GM19025 (cell line): ENCODE measurements around the gene RBPJL.

Source experiments
- ATAC-seq: cut with Tn5 transposase; IDR thresholded peaks from one replicate; pipeline ENCODE4 v1.9.1; 2021; ENCODE audit warnings: mild to moderate bottlenecking, low read depth, moderate library complexity; ENCODE audit not compliant: unreplicated experiment

RBPJL gene

GRCh38 chr20:45306431-45306982, at the start of gene RBPJL:
Gene RBPJL, plus strand, starts transcription at chr20:45306840. Its CDS starts 83 bp downstream, at chr20:45306923.
- ATAC-seq: no peak

- no peak for ATAC-seq
Measured at GRCh38 chr20:45257161-45257560, 49.5 kb upstream of the RBPJL start.

- ATAC-seq: no peak
Measured at GRCh38 chr20:45257711-45258110, 48.9 kb upstream of the RBPJL start.

- ATAC-seq: no peak
Measured at GRCh38 chr20:45258259-45258658, 48.4 kb upstream of the RBPJL start.

- ATAC-seq: no peak
Measured at GRCh38 chr20:45258664-45259063, 48.0 kb upstream of the RBPJL start.

GRCh38 chr20:45263556-45264266, 42.9 kb upstream of the RBPJL start:
- ATAC-seq: no peak

- no peak for ATAC-seq
Measured at GRCh38 chr20:45266977-45267376, 39.7 kb upstream of the RBPJL start.

GRCh38 chr20:45268531-45268930, 38.1 kb upstream of the RBPJL start:
- no peak for ATAC-seq

- no peak for ATAC-seq
Measured at GRCh38 chr20:45269056-45269455, 37.6 kb upstream of the RBPJL start.

- no peak for ATAC-seq
Measured at GRCh38 chr20:45269754-45270270, 36.8 kb upstream of the RBPJL start.

GRCh38 chr20:45275338-45275737, 31.3 kb upstream of the RBPJL start:
- no peak for ATAC-seq

GRCh38 chr20:45279992-45280391, 26.6 kb upstream of the RBPJL start:
- no peak for ATAC-seq

- ATAC-seq: no peak
Measured at GRCh38 chr20:45282700-45283550, 23.7 kb upstream of the RBPJL start.

GRCh38 chr20:45283551-45284057, 23.0 kb upstream of the RBPJL start:
- ATAC-seq: no peak

- no peak for ATAC-seq
Measured at GRCh38 chr20:45288376-45288775, 18.3 kb upstream of the RBPJL start.

GRCh38 chr20:45288860-45289259, 17.8 kb upstream of the RBPJL start:
- ATAC-seq: no peak

- no peak for ATAC-seq
Measured at GRCh38 chr20:45289942-45290676, 16.5 kb upstream of the RBPJL start.

- no peak for ATAC-seq
Measured at GRCh38 chr20:45290677-45291355, 15.8 kb upstream of the RBPJL start.

GRCh38 chr20:45291526-45291925, 15.1 kb upstream of the RBPJL start:
- no peak for ATAC-seq

- ATAC-seq: no peak
Measured at GRCh38 chr20:45292343-45292742, 14.3 kb upstream of the RBPJL start.
